ENCODE data around the gene SULT1C2. TPM values are rescaled to one million over a fixed set of nuclear protein-coding genes. Genes with fewer than 3 reads are reported as not detected.

Gene SULT1C2
- total and polyA plus RNA-seq, 9 of the 15 experiments (the other 6 are each of a cell fraction or from before 2014, with no cell fraction given) = 0.22 TPM; not detected in 8

GRCh38 chr2:108355906-108356734 is 67.4 kb downstream of the SULT1C2 start (continued):
- TF ChIP-seq GTF3C2 (IDR thresholded peaks at IDR 0.05; ENCODE audit: borderline replicate concordance, extremely low read depth, insufficient read length) (no peak), POLR2AphosphoS2 (IDR thresholded peaks at IDR 0.05; ENCODE audit: low read length) (no peak), ARID2 (IDR thresholded peaks at IDR 0.05) (no peak), PHB (CRISPR knock-in tag; IDR thresholded peaks at IDR 0.05) (no peak), ZFP91 (CRISPR knock-in tag; IDR thresholded peaks at IDR 0.05) (no peak), HNRNPH1 (optimal IDR thresholded peaks at IDR 0.05; ENCODE audit: low read depth, low read length) (no peak), KAT7 (CRISPR knock-in tag; IDR thresholded peaks at IDR 0.05; ENCODE audit: borderline replicate concordance) (no peak), SFPQ (IDR thresholded peaks at IDR 0.05; ENCODE audit: low read depth, low read length) (no peak), ZNF830 (CRISPR knock-in tag; IDR thresholded peaks at IDR 0.05) (no peak), WHSC1 (IDR thresholded peaks at IDR 0.05; ENCODE audit: low read length) (no peak), ZHX1 (conservative IDR thresholded peaks at IDR 0.05; ENCODE audit: low read length) (no peak), HOMEZ (CRISPR knock-in tag; IDR thresholded peaks at IDR 0.05) (no peak), RBBP5 (IDR thresholded peaks at IDR 0.05; ENCODE audit: borderline replicate concordance, insufficient read depth, low read length, poor library complexity, severe bottlenecking) (no peak), MAFG (tag; conservative IDR thresholded peaks at IDR 0.05) (no peak), BRCA1 (IDR thresholded peaks at IDR 0.05) (no peak), BRCA1 (CRISPR knock-in tag; IDR thresholded peaks at IDR 0.05) (no peak)
